HepG2 (cell line): ENCODE results near the gene AMZ2. TPM values are rescaled to one million over a fixed set of nuclear protein-coding genes. Genes with fewer than 3 reads are reported as not detected.

Experiments used
- BRCA1 ChIP-seq: sonication (generic); formaldehyde crosslinking; IDR thresholded peaks from 2 replicates; pipeline ENCODE4 v1.4.0; 2020; ENCODE audit warnings: missing genetic modification reagents
- JUNB ChIP-seq: sonication (generic); formaldehyde crosslinking; IDR thresholded peaks from 2 replicates; pipeline ENCODE4 v1.8.0; 2022; ENCODE audit warnings: missing genetic modification reagents, mild to moderate bottlenecking, borderline replicate concordance
- KDM3A ChIP-seq: IDR thresholded peaks from 2 replicates; pipeline ENCODE4 v1.6.1; 2018; ENCODE audit warnings: low read depth, missing compliant biosample characterization
- MIXL1 ChIP-seq: IDR thresholded peaks from 2 replicates; pipeline ENCODE4 v1.6.1; 2016
- NR2F1 ChIP-seq, 2 experiments: fragments of 450-650 bp in 1 of 2; formaldehyde crosslinking in 1 of 2; IDR thresholded peaks; 2 replicates each; pipeline versions ENCODE4 v1.5.0 to v1.6.1; 2016 to 2020; ENCODE audit warnings: mild to moderate bottlenecking in 1 of 2, missing compliant biosample characterization in 1 of 2, missing genetic modification reagents in 1 of 2, moderate library complexity in 1 of 2
- ONECUT2 ChIP-seq: sonication (generic); formaldehyde crosslinking; IDR thresholded peaks from 2 replicates; pipeline ENCODE4 v1.4.0; 2020; ENCODE audit warnings: missing genetic modification reagents
- PAWR ChIP-seq: sonication (generic); formaldehyde crosslinking; IDR thresholded peaks from 2 replicates; pipeline ENCODE4 v1.4.0; 2020; ENCODE audit warnings: missing genetic modification reagents, mild to moderate bottlenecking, borderline replicate concordance
- PHF5A ChIP-seq: IDR thresholded peaks from one replicate; pipeline ENCODE4 v1.6.1; 2018; ENCODE audit warnings: low read depth, missing genetic modification reagents; ENCODE audit not compliant: unreplicated experiment
- POLR2AphosphoS5 ChIP-seq: IDR thresholded peaks from 2 replicates; pipeline ENCODE4 v1.6.1; 2012; ENCODE audit warnings: low read depth, low read length
- POLR2G ChIP-seq: fragments of 200-400 bp; formaldehyde crosslinking; IDR thresholded peaks from 2 replicates; pipeline ENCODE4 v1.6.1; 2018; ENCODE audit warnings: mild to moderate bottlenecking, low read depth, low read length, moderate library complexity
- PRDM10 ChIP-seq: sonication (generic); formaldehyde crosslinking; IDR thresholded peaks from 2 replicates; pipeline ENCODE4 v1.4.0; 2020; ENCODE audit warnings: low read depth, missing genetic modification reagents
- PTBP1 ChIP-seq: fragments of 200-400 bp; formaldehyde crosslinking; IDR thresholded peaks from 2 replicates; pipeline ENCODE4 v1.6.1; 2018; ENCODE audit warnings: low read length, low read depth; ENCODE audit not compliant: poor library complexity, severe bottlenecking
- REL ChIP-seq: sonication (generic); formaldehyde crosslinking; conservative IDR thresholded peaks from 2 replicates; pipeline ENCODE4 v1.8.0; 2022; ENCODE audit warnings: mild to moderate bottlenecking, missing genetic modification reagents, moderate library complexity
- RNF2 ChIP-seq: fragments of 450-650 bp; conservative IDR thresholded peaks from 2 replicates; pipeline ENCODE4 v1.6.1; 2016; ENCODE audit warnings: low read depth
- SAP130 ChIP-seq: IDR thresholded peaks from 2 replicates; pipeline ENCODE4 v1.6.1; 2016; ENCODE audit warnings: low read depth
- TBP ChIP-seq: sonication (generic); formaldehyde crosslinking; IDR thresholded peaks from 2 replicates; pipeline ENCODE4 v1.5.0; 2020; ENCODE audit warnings: missing genetic modification reagents
- ZBTB3 ChIP-seq: sonication (generic); formaldehyde crosslinking; IDR thresholded peaks from 2 replicates; pipeline ENCODE4 v1.4.0; 2020; ENCODE audit warnings: low read depth, mild to moderate bottlenecking, moderate library complexity, missing genetic modification reagents, borderline replicate concordance
- ZFP36L1 ChIP-seq: sonication (generic); formaldehyde crosslinking; IDR thresholded peaks from 2 replicates; pipeline ENCODE4 v1.8.0; 2022; ENCODE audit warnings: mild to moderate bottlenecking, missing genetic modification reagents, moderate library complexity
- ZMYM2 ChIP-seq: sonication (generic); formaldehyde crosslinking; IDR thresholded peaks from 2 replicates; pipeline ENCODE4 v1.8.0; 2022; ENCODE audit warnings: mild to moderate bottlenecking, missing genetic modification reagents
- ZMYM4 ChIP-seq: sonication (generic); formaldehyde crosslinking; IDR thresholded peaks from 2 replicates; pipeline ENCODE4 v1.8.1; 2023; ENCODE audit warnings: mild to moderate bottlenecking, missing genetic modification reagents
- ZNF143 ChIP-seq: sonication (generic); formaldehyde crosslinking; IDR thresholded peaks from 2 replicates; pipeline ENCODE4 v1.4.0; 2020; ENCODE audit warnings: missing genetic modification reagents
- ZNF251 ChIP-seq: sonication (generic); formaldehyde crosslinking; IDR thresholded peaks from 2 replicates; pipeline ENCODE4 v1.9.0; 2021; ENCODE audit warnings: mild to moderate bottlenecking, missing genetic modification reagents
- ZNF292 ChIP-seq: sonication (generic); formaldehyde crosslinking; IDR thresholded peaks from 2 replicates; pipeline ENCODE4 v1.8.1; 2022; ENCODE audit warnings: mild to moderate bottlenecking, low read depth, missing genetic modification reagents, borderline replicate concordance
- ZNF441 ChIP-seq: sonication (generic); formaldehyde crosslinking; IDR thresholded peaks from 2 replicates; pipeline ENCODE4 v1.7.0; 2021; ENCODE audit warnings: missing genetic modification reagents, borderline replicate concordance
- ZNF577 ChIP-seq: sonication (generic); formaldehyde crosslinking; IDR thresholded peaks from 2 replicates; pipeline ENCODE4 v1.4.0; 2020; ENCODE audit warnings: mild to moderate bottlenecking, low read depth, missing genetic modification reagents, borderline replicate concordance
- ZNF644 ChIP-seq: IDR thresholded peaks from 2 replicates; pipeline ENCODE4 v1.6.1; 2016; ENCODE audit warnings: low read depth
- ZNF790 ChIP-seq: sonication (generic); formaldehyde crosslinking; IDR thresholded peaks from 2 replicates; pipeline ENCODE4 v1.8.0; 2022; ENCODE audit warnings: missing genetic modification reagents, mild to moderate bottlenecking, borderline replicate concordance
- ZNF816 ChIP-seq: sonication (generic); formaldehyde crosslinking; IDR thresholded peaks from 2 replicates; pipeline ENCODE4 v1.8.0; 2022; ENCODE audit warnings: missing genetic modification reagents, mild to moderate bottlenecking, borderline replicate concordance
- ZNF878 ChIP-seq: sonication (generic); formaldehyde crosslinking; IDR thresholded peaks from 2 replicates; pipeline ENCODE4 v1.8.1; 2023; ENCODE audit warnings: mild to moderate bottlenecking, missing genetic modification reagents, moderate library complexity
- polyA plus RNA-seq, 8 experiments: library from polyadenylated mRNA; depleted of rRNA in 3 of 8; stranded (reverse) in 7 of 8; unstranded in 1 of 8; fragments of >200 nt; fragmentation: Illumina TruSeq in 4 of 8; extraction: Trizol in 4 of 8; gene quantifications; 2 replicates each; pipeline versions ENCODE4 v1.2.1 to v1.2.3, GENCODE V29; 2011 to 2016; ENCODE audit warnings: low read depth in 4 of 8, missing spikeins in 1 of 8, mixed read lengths in 1 of 8; ENCODE audit not compliant: insufficient read depth in 1 of 8
- total RNA-seq, 5 experiments: library from RNA; depleted of rRNA; stranded (reverse); fragments of >200 nt; fragmentation: Illumina TruSeq; extraction: Trizol; gene quantifications; 2 replicates each; pipeline ENCODE4 v1.2.3, GENCODE V29; 2016; ENCODE audit warnings: low read depth in 1 of 5

The AMZ2 gene
- total and polyA plus RNA-seq, 2 of the 13 experiments (the other 11 are each of a cell fraction or from before 2014, with no cell fraction given): 86.9 to 90.2 TPM

GRCh38 chr17:68291836-68292688 lies 44.2 kb downstream of the AMZ2 start (continued):
- TF ChIP-seq ZNF143 (CRISPR knock-in tag) (no peak), PRDM10 (CRISPR knock-in tag) (no peak), ZNF644 (CRISPR knock-in tag) (no peak), ZNF790 (CRISPR knock-in tag) (peak; percentile 73; the same call in 1 of the 2 replicates), TBP (CRISPR knock-in tag) (peak; percentile 22; the same call in 1 of the 2 replicates), ONECUT2 (CRISPR knock-in tag) (no peak), POLR2AphosphoS5 (no peak; the same call in 1 of the 2 replicates), ZNF292 (CRISPR knock-in tag) (peak; percentile 90; the same call in 1 of the 2 replicates), REL (CRISPR knock-in tag) (no peak), ZNF577 (CRISPR knock-in tag) (0 out of 2 replicates have a peak, but pooled peaks have one; percentile 27), PAWR (no peak; the same call in 1 of the 2 replicates), NR2F1 (CRISPR knock-in tag; IDR thresholded peaks at IDR 0.05) (0 out of 4 replicates have a peak, but pooled peaks of 1 of the 2 experiments have one; percentile 6), JUNB (CRISPR knock-in tag) (no peak), ZNF251 (no peak), RNF2 (peak; percentile 34; the same call in 1 of the 2 replicates), ZMYM2 (CRISPR knock-in tag) (no peak), ZNF878 (CRISPR knock-in tag) (no peak; the same call in 1 of the 2 replicates), ZNF816 (0 out of 2 replicates have a peak, but pooled peaks have one; percentile 76), BRCA1 (CRISPR knock-in tag) (no peak), MIXL1 (peak; percentile 23; the same call in 1 of the 2 replicates), PTBP1 (peak; percentile 92), POLR2G (no peak; the same call in 1 of the 2 replicates), ZBTB3 (no peak), PHF5A (CRISPR knock-in tag) (no peak), SAP130 (CRISPR knock-in tag) (peak; percentile 78), ZMYM4 (CRISPR knock-in tag) (no peak), KDM3A (peak; percentile 88; the same call in 1 of the 2 replicates), ZFP36L1 (no peak), ZNF441 (CRISPR knock-in tag) (no peak)
